CD4-positive, alpha-beta T cell treated with Interleukin-12 subunit alpha and Interleukin-12 subunit beta, for 1 hour (primary cell): ENCODE data around the gene ZNF639.
A peak's percentile ranks its signal among the peaks of the same experiment; 100 is the strongest.
"Not testable (repeated sequence)": the region's sequence is repeated elsewhere in the genome, so short reads cannot be mapped to it uniquely, and the experiment has no call there.

Experiments used
- DNase-seq: peaks from one replicate; pipeline ENCODE4 v3.0.0-alpha.2; 2020

Gene ZNF639

DNA sequence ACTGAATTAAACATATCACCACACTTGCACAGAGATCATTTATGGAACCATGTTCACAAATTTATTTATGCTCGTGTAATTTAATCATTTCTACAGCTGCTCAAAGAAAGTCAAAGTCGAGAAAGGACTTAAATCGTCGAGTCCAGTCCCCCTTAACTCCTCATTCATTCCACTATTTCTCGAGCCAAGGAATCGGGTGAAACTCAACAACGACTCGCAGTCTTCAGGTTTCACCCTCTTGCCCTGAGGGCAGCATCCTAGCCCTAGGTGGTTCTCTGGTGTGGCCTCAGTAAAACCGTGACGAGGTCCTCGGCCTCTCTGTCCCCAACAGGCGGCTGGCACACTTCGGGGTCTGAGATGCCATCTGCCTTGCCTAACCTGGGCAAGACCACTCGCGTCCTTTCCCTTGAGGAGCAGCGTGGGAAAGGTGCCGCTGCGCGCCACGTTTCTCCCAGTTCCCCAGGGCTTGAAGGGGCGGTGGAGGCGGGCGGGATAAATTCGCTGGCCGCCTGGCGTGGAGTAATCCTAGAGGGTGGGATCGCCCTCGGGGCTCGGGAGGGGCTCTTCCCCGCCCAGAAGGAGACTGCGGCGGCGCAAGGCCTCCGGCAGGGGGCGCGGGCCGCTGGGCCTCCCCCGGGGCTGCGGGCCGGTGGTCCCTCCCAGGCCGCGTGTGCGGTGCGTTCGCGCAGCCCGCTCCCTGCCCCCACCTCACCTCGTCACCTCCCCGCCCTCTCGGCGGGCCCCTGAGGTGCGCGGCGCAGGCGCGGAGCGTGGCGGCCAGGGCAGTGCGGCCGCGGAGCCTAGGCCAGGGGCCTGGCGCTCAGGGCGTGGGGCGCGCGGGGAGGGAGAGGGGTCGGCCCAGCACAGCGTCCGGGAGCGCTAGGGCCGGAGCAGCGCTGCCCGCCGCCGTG lies at the start of gene ZNF639:
Gene ZNF639, plus strand, starts transcription at position 746 of the 911 bp plus-strand sequence. CDS start 5,263 bp downstream, outside the sequence.
- peak; percentile 91 for DNase-seq

DNA sequence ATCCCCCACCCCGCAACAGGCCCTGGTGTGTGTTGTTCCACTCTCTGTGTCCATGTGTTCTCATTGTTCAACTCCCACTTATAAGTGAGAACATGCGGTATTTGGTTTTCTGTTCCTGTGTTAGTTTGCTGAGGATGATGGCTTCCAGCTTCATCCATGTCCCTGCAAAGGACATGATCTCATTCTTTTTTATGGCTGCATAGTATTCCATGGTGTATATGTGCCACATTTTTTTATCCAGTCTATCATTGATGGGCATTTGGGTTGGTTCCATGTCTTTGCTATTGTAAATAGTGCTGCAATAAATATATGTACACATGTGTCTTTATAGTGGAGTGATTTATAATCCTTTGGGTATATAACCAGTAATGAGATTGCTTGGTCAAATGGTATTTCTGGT lies 48.4 kb upstream of the ZNF639 start:
- not testable (repeated sequence) for DNase-seq

DNA sequence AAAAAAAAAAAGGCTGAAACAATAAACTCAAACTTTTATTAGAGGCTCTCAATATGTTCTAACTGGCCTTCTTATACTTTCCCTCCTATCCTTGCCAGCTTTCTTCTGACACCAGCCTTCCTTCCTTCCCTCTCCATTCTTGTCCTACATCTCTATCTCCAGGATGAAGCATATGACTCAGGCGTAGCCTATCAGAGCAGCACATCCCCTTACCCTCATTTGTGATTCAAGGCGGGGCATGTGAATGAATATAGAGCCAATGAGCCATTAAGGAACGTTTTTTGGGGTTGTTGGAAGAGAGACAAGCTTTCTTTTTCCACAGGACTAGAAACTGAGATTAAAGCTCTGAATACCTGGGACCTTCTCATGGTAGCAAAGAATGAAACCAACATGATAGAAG lies 46.8 kb upstream of the ZNF639 start:
- DNase-seq: no peak

- DNase-seq: no peak
Measured at GRCh38 chr3:179276743-179277142, 46.1 kb upstream of the ZNF639 start.

DNA sequence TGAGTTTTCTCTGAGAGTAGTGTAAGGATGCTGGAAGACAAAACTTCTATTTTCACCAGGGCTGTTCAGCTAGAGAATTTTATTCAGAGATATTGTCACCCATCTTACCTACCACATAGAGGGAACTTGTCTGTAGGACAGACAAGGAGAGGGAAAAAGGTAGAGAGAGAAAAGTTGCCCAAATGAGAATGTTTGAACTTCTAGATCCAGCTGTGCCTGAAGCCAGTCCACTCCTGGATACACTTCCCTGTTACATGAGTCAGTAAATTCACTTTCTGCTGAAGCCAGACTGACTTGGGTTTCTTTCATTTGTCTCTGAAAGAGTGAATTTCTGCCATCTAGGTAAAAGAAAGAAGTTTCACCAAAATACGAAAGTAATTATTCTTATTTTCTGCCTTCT lies 44.7 kb upstream of the ZNF639 start:
- no peak for DNase-seq

DNA sequence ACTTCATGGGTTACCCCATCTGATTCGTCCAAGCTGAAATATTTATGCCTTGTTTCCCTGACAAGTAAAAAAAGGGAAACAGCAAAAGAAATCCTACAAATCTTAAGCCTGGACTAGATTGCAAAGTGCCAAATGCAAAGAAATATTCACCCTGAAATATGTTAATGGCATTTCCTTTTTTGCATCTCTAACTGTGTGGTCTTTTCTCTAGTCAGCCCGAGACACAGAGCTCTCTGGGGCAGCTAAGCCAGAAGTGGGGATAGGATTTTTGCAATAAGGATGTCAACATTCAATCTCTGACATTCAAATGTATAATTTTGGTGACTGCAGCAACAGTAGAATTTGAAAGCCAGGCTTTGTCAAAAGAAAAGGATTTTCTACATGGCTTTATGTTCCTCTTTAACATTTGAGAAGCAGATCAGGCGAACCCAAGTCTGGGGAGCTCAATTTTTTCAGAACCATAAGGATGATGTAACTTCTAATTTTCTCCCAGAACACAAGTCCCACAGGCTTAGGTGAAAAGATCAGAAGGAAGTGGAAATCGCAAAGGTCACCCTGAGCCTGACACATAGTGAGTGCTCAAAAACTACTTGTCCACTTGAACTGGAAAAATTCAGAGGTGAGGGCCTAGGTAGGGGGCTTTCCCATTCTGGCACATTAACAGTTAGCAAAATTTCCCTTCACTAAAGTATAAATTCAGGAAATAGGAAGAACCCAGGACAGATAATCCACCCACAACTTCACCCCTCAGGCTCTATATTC lies 43.7 kb upstream of the ZNF639 start:
- DNase-seq: no peak

DNA sequence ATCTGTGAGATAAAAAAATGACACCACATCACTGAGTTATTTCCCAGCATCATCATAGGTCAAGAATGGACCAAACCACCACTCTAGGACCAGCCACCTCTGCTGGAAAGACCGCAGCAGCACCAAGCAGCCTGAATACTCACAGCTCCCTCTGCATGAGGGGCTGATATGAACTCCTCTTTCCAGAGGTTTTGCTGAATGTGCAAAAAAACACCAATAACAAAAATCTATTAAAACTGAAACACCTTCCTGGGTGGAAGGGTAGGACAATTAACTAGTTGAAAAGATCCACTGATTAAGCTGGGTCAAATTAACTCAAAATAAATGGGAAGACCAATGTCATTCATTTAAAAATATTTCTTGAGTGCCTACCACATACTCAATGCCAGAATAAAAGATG lies 43.0 kb upstream of the ZNF639 start:
- DNase-seq: no peak

- no peak for DNase-seq
Measured at GRCh38 chr3:179281825-179282224, 41.0 kb upstream of the ZNF639 start.

GRCh38 chr3:179286331-179286730 lies 36.5 kb upstream of the ZNF639 start:
- DNase-seq: no peak

GRCh38 chr3:179288845-179289244 lies 34.0 kb upstream of the ZNF639 start:
- DNase-seq: no peak

DNA sequence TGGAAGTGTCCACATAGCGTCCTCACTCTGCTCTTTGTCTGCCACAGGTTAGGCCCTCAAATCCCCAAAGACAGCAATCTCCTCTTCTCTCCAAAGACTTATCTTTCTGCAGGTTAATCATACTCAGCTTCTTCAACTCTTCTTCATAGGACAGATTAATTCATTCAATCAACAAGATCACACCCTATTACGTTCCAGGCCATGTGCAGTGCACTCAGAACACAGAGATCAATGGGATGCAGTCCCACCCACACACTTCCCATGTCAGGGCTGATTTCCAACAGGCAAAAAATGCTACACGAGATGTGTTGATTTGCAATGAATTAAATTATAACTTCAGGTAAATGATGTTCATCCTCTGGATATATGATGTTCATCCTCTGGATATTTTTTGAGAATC lies 33.5 kb upstream of the ZNF639 start:
- DNase-seq: no peak

DNA sequence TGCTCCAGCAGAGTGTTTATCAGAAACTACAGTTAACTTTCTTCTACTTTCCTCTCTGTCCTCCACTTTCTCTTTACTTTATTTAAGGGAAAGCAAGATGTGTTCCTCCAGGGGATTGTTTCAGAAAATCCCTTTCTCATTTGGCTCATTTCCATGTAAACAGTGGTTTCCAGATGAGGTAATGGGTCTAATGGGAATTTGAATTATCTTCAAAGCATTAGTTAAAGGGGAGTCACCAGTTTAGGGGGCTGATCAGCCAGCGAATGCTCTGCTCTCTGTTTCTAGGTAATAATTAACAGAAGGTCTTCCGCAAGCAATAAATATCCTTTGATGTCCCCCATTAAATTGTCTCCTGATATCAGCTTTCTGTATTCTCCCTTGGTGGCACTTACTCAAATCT lies 30.4 kb upstream of the ZNF639 start:
- DNase-seq: no peak

GRCh38 chr3:179297971-179298725 lies 24.7 kb upstream of the ZNF639 start:
- no peak for DNase-seq

GRCh38 chr3:179299316-179299715 lies 23.5 kb upstream of the ZNF639 start:
- no peak for DNase-seq

DNA sequence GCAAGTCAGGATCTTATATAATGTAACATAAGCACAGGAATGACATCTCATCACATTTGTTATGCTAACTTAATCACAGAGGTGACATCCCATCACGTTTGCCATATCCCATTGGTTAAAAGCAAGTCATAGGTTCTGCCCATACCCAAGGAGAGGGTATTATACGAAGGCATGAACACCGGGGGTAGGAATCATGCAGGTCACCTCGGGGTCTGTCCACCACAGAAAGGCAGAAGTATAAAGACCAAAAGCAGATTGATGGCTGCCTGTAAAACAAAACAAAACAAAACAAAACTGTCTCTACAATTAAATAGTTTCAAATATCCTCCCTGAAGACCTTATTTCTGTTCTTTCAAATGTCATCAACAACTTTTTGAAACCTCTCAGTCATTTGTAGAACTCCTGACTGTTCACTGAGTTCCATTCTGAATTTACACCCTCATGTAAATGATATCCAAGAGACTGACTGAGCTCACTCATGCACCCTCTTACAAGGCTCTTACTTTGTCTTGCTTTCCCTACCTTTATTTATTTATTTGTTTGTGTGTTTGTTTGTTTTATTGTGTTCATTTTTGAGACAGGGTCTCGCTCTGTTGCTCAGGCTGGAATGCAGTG lies 22.7 kb upstream of the ZNF639 start:
- no peak for DNase-seq

DNA sequence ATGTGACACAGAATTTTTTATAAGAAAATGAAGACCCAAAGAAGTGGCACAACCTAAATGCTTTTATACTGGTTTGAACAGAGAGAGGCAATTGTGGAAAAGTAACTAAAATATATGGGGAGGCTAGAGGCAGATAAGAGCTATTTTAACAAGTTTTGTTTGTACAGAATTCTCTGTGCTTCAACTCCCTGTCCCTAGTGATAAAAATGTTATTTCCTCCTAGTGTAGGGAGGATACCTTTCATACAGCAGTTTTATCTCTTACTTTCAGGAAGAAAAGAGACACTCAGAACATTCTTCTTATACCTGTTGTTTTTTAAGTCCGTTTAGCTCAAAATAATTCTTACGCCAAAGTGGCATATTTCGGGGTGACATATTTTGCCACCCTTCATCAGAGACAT lies 21.2 kb upstream of the ZNF639 start:
- DNase-seq: no peak

- DNase-seq: no peak
Measured at GRCh38 chr3:179302111-179302510, 20.7 kb upstream of the ZNF639 start.

DNA sequence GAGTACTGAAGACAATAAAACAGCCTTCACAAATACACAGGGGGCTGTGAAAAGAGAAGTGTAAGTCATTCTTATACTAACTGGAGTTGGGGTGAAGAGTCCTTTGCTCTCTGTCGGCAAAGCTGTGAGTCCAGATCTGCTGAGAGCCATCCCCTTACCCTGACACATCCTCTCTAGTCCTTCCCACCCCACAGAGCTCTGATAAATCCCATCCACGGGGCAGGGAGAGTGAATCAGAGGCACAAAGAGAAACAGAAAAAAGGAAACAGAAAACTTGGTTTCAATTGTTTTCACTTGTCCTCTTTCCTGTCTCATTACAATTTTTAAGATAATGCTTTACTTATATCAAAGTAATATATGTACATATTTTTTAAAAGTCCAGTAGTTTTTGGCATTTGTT lies 18.2 kb upstream of the ZNF639 start:
- no peak for DNase-seq

DNA sequence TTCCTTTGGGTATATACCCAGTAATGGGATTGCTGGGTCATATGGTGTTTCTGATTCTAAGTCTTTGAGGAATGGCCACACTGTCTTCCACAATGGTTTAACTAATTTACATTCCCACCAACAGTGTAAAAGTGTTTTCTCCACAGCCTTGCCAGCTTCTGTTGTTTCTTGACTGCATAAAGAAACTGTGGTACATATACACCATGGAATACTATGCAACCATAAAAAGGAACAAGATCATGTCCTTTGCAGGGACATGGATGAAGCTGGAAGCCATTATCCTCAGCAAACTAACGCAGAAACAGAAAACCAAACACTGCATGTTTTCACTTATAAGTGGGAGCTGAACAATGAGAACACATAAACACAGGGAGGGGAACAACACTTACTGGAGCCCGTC lies 15.5 kb upstream of the ZNF639 start:
- not testable (repeated sequence) for DNase-seq

- DNase-seq: no peak
Measured at GRCh38 chr3:179308001-179308400, 14.8 kb upstream of the ZNF639 start.

DNA sequence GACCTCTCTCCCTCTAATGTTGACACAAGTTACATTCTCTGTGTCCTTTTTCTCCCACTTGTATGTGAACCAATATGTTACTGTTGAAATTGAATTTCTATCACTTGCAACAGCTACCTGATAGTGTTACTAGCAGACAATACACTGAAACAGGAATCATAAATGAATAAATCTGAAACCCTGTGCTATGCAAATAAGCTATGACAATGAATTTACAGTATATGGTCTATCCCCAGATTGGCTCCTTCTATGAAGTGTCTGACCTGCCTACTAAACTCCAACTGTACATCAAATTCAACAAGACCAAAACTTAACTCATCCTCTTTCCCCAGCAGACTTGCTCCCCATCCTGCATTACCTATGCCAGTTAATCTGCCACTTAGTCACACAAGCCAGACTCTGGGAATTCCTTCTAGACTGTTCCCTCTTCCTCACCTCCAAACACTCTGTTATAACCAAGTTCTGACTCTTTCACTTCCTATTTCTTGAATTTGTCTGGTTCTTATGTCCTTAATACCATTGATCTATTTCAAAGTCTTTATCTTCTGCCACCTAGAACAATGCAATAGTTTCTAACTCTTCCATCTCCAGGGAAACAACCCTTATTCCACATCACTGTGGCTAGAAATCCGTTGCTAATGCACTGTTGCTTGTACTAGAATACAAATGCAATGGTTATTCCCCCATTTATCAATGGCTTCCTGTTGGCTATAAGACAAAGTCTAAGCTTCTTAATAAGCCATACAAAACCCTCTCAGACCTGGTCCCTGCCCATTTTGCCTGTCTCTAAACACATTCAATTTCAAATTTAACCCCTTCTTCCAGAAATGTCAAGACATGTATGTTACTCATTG lies 13.4 kb upstream of the ZNF639 start:
- no peak for DNase-seq

- no peak for DNase-seq
Measured at GRCh38 chr3:179318876-179319275, 4.0 kb upstream of the ZNF639 start.
